HUES64 (cell line): Measurements from ENCODE around the gene HPCAL1.

Experiments used
- H3K27ac ChIP-seq: 2 replicates; pipeline ENCODE4 v1.7.0; 2013; ENCODE audit warnings: low read depth, low read length, inconsistent platforms
- H3K27me3 ChIP-seq: 2 replicates; pipeline ENCODE4 v1.6.1; 2013; ENCODE audit warnings: mild to moderate bottlenecking, low read length; ENCODE audit not compliant: insufficient read depth
- H3K36me3 ChIP-seq: 2 replicates; pipeline ENCODE4 v1.6.1; 2013; ENCODE audit warnings: mild to moderate bottlenecking, low read length; ENCODE audit not compliant: insufficient read depth
- H3K4me1 ChIP-seq: 2 replicates; pipeline ENCODE4 v1.6.1; 2013; ENCODE audit warnings: mild to moderate bottlenecking, low read length, moderate library complexity; ENCODE audit not compliant: insufficient read depth
- H3K4me3 ChIP-seq: 2 replicates; pipeline ENCODE4 v1.5.1; 2013; ENCODE audit warnings: mild to moderate bottlenecking, low read length, moderate library complexity
- H3K9ac ChIP-seq: 2 replicates; pipeline ENCODE4 v1.6.1; 2013; ENCODE audit warnings: mild to moderate bottlenecking, low read depth, low read length
- H3K9me3 ChIP-seq: 2 replicates; pipeline ENCODE4 v1.6.1; 2013; ENCODE audit warnings: low read depth, low read length; ENCODE audit not compliant: insufficient read depth
- WGBS: fragments of 150-250, 120-280 bp; methylation state at CpG from one replicate; pipeline ENCODE4 v1.1.7; 2013; ENCODE audit warnings: missing lambda C conversion rate; 5-methylcytosine and 5-hydroxymethylcytosine counted together

Gene HPCAL1

GRCh38 chr2:10341193-10341592 is 38.5 kb downstream of the HPCAL1 start:
- no peak overlapping the region for H3K27ac ChIP-seq
- no peaks in the 10 kb centered on the region for H3K4me1 ChIP-seq
- H3K4me3 ChIP-seq, result no peak overlapping the region
- 95% methylated on average over 7 of the region's 8 CpGs for WGBS
- H3K9ac ChIP-seq, result no peak overlapping the region
- no peaks in the 10 kb centered on the region for H3K36me3 ChIP-seq
- H3K27me3 ChIP-seq, result no peaks in the 10 kb centered on the region
- H3K9me3 ChIP-seq, result no peaks in the 10 kb centered on the region

DNA sequence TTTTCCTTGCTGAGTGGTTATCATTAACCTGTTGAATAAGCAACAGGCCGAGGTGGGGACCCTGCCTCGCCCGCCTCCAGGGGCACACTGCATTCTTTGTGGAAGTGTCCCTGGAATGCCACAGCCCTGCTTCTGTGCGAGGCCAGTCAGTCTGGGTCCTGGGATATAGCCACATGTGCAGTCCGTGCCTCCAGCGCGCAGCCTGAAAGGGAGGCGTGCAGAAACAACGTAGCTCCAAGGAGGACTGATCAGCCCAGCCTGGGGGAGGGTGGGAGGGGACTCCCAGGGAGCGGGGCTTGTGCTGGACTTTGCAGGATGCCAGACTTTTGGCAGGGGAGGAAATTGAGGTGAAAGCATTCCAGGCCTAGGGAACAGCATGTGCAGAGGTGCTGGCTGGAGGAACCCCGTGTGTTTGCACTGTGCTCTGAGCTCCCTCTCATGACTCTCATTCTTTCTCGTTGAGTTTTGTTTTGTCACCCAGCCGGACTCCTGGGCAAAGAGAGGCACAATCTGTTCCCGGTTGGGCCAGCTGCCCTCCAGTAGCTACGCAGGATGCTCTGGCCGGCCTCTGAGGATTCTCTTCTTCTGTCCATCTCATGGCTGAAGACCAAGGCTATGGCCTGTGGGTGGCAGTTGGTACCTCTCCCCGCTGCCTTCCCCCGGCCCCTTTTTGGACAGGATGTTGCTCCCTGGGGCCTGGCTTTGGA is 39.7 kb downstream of the HPCAL1 start:
- no peaks in the 10 kb centered on the region for H3K9me3 ChIP-seq
- H3K27ac ChIP-seq, result no peak overlapping the region
- H3K4me1 ChIP-seq, result no peaks in the 10 kb centered on the region
- no peak overlapping the region for H3K4me3 ChIP-seq
- 92% methylated on average over 18 of the region's 18 CpGs for WGBS
- H3K36me3 ChIP-seq, result no peaks in the 10 kb centered on the region
- no peaks in the 10 kb centered on the region for H3K27me3 ChIP-seq
- no peak overlapping the region for H3K9ac ChIP-seq

GRCh38 chr2:10343191-10343590 is 40.5 kb downstream of the HPCAL1 start:
- no peak overlapping the region for H3K4me3 ChIP-seq
- no peak overlapping the region for H3K9ac ChIP-seq
- H3K36me3 ChIP-seq, result no peaks in the 10 kb centered on the region
- WGBS, result 89% methylated on average over 3 of the region's 3 CpGs
- H3K27ac ChIP-seq, result no peak overlapping the region
- no peaks in the 10 kb centered on the region for H3K27me3 ChIP-seq
- H3K9me3 ChIP-seq, result no peaks in the 10 kb centered on the region
- H3K4me1 ChIP-seq, result no peaks in the 10 kb centered on the region

GRCh38 chr2:10343658-10344057 is 41.0 kb downstream of the HPCAL1 start:
- 94% methylated on average over 8 of the region's 8 CpGs for WGBS
- no peak overlapping the region for H3K9ac ChIP-seq

GRCh38 chr2:10344105-10345066 is 41.7 kb downstream of the HPCAL1 start:
- no peaks in the 10 kb centered on the region for H3K4me1 ChIP-seq
- 88% methylated on average over 19 of the region's 19 CpGs for WGBS

More at GRCh38 chr2:10343658-10344057, 41.0 kb downstream of the HPCAL1 start:
- Histone ChIP-seq H3K9me3 (no peaks in the 10 kb centered on the region), H3K27ac (no peak overlapping the region), H3K36me3 (no peaks in the 10 kb centered on the region), H3K4me1 (no peaks in the 10 kb centered on the region), H3K27me3 (no peaks in the 10 kb centered on the region), H3K4me3 (no peak overlapping the region)

DNA sequence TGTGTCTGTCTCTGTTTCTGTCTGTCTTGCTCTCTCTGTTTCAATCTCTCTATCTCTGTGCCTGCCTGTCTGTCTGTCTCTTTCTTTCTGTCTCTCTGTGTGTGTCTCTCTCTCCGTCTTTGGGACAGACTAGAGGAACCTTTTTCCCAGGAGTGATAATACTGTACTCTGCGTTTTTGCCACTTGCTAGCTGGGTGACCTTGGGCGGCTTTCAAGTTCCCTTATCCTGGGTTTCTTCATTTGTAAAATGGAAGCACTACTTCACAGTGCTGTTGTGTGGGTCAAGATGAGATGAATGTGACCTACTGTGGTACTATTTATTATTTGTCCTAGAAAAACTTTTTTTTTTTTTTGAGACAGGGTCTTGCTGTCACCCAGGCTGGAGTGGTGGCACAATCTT is 42.4 kb downstream of the HPCAL1 start:
- WGBS, result 91% methylated on average over 3 of the region's 3 CpGs
- no peaks in the 10 kb centered on the region for H3K27me3 ChIP-seq
- no peaks in the 10 kb centered on the region for H3K36me3 ChIP-seq
- no peaks in the 10 kb centered on the region for H3K4me1 ChIP-seq
- no peak overlapping the region for H3K4me3 ChIP-seq
- H3K27ac ChIP-seq, result no peak overlapping the region
- H3K9ac ChIP-seq, result no peak overlapping the region
- H3K9me3 ChIP-seq, result no peaks in the 10 kb centered on the region

More at GRCh38 chr2:10344105-10345066, 41.7 kb downstream of the HPCAL1 start:
- Histone ChIP-seq H3K27me3 (no peaks in the 10 kb centered on the region), H3K36me3 (no peaks in the 10 kb centered on the region), H3K9me3 (no peaks in the 10 kb centered on the region), H3K9ac (no peak overlapping the region), H3K4me3 (no peak overlapping the region), H3K27ac (no peak overlapping the region)

GRCh38 chr2:10345813-10346212 is 43.1 kb downstream of the HPCAL1 start:
- WGBS, result 70% methylated on average over 2 of the region's 3 CpGs
- H3K4me3 ChIP-seq, result no peak overlapping the region
- H3K27ac ChIP-seq, result no peak overlapping the region
- H3K27me3 ChIP-seq, result no peaks in the 10 kb centered on the region
- no peak overlapping the region for H3K9ac ChIP-seq
- no peaks in the 10 kb centered on the region for H3K36me3 ChIP-seq
- H3K4me1 ChIP-seq, result no peaks in the 10 kb centered on the region
- no peaks in the 10 kb centered on the region for H3K9me3 ChIP-seq

DNA sequence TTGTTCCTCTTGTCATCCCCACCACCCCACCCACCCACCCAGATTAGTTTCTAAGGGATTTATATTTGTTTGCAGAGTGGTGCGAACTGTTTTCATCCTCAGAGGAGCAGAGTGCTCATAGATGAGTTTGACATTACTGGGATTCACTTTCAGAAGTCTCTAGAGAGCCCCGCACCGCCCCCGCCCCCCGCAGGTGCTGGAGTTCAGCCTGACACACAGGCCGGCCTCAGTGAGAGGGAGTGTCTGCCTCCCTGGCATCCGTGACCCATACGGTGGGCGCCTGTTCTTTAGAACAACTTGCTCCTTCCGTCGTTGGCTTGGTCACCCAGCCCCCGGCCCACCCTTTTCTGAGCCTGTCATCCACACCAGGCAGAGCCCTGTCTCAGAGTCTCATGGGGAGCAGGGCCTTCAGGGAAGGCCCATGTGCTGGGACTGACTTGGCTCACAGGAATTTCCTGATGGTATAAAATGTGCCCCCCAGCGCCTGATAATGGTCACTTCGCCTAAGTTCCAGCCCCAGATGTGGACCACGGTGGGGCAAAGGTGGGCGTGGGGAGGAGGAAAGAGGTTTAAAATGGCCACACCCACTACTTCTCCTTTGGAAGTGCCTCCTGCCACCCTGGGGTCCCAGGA is 44.3 kb downstream of the HPCAL1 start:
- H3K9me3 ChIP-seq, result no peaks in the 10 kb centered on the region
- no peaks in the 10 kb centered on the region for H3K27me3 ChIP-seq
- no peaks in the 10 kb centered on the region for H3K36me3 ChIP-seq
- 43% methylated on average over 16 of the region's 16 CpGs for WGBS
- H3K9ac ChIP-seq, result no peak overlapping the region; the same call in 1 of the 2 replicates
- no peak overlapping the region for H3K4me3 ChIP-seq
- H3K4me1 ChIP-seq, result no peaks in the 10 kb centered on the region
- H3K27ac ChIP-seq, result no peak overlapping the region

GRCh38 chr2:10347562-10347948 is 44.9 kb downstream of the HPCAL1 start:
- H3K4me3 ChIP-seq, result no peak overlapping the region
- H3K9me3 ChIP-seq, result no peaks in the 10 kb centered on the region
- no peak overlapping the region for H3K27ac ChIP-seq
- WGBS, result 80% methylated on average over 7 of the region's 7 CpGs
- no peaks in the 10 kb centered on the region for H3K27me3 ChIP-seq
- no peaks in the 10 kb centered on the region for H3K4me1 ChIP-seq
- H3K36me3 ChIP-seq, result no peaks in the 10 kb centered on the region
- H3K9ac ChIP-seq, result no peak overlapping the region; the same call in 1 of the 2 replicates

DNA sequence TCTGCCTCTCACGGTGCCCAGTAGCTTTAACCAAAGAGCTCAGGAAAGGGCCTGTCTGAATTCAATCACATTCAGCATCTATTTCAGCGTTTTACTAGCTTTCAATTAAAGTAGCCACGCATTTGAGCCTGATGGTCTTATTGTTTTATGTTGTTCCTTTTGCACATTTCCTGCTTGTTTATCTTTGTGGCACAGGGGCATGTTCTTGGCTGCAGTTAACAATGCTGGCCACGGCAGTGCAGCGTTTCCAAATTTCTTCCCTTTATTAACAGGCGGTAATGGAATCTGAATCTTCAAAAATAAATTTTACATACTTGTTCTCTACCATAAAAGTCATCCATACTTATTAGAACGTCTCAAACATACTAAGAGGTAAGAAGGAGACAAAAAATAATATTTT is 46.2 kb downstream of the HPCAL1 start:
- Histone ChIP-seq H3K27me3 (no peaks in the 10 kb centered on the region), H3K36me3 (no peaks in the 10 kb centered on the region), H3K9me3 (no peaks in the 10 kb centered on the region), H3K9ac (no peak overlapping the region), H3K27ac (no peak overlapping the region), H3K4me1 (no peaks in the 10 kb centered on the region), H3K4me3 (no peak overlapping the region)
- 95% methylated on average over 7 of the region's 7 CpGs for whole genome bisulfite sequencing

GRCh38 chr2:10350761-10351160 is 48.1 kb downstream of the HPCAL1 start:
- H3K36me3 ChIP-seq, result no peaks in the 10 kb centered on the region
- no peak overlapping the region for H3K9ac ChIP-seq
- H3K4me3 ChIP-seq, result no peak overlapping the region
- no peaks in the 10 kb centered on the region for H3K9me3 ChIP-seq
- 75% methylated on average over 5 of the region's 5 CpGs for WGBS
- no peak overlapping the region for H3K27ac ChIP-seq
- no peaks in the 10 kb centered on the region for H3K27me3 ChIP-seq
- H3K4me1 ChIP-seq, result no peaks in the 10 kb centered on the region
